Renal cortical epithelial cell (primary cell): ENCODE data around the gene RXFP1. TPM values are rescaled to one million over a fixed set of nuclear protein-coding genes. Genes with fewer than 3 reads are reported as not detected.

Experiments
- DNase-seq: peaks from one replicate; pipeline ENCODE4 v3.0.0-alpha.2; 2011; ENCODE audit warnings: low read depth
- total RNA-seq: library from RNA; depleted of rRNA; stranded (reverse); fragments of >200 nt; gene quantifications from 2 replicates; pipeline ENCODE4 v1.2.3, GENCODE V29; 2014

Gene RXFP1
- 0.10 TPM in 1 of 2 replicates, not detected in the other for total RNA-seq

- DNase-seq, result no peak
Observed at GRCh38 chr4:158521484-158522088, at the start of gene RXFP1. Gene RXFP1, plus strand, starts transcription at chr4:158521882. Its CDS starts 95 bp downstream, at chr4:158521977.

GRCh38 chr4:158481811-158482210 is 39.9 kb upstream of the RXFP1 start:
- no peak for DNase-seq

- no peak for DNase-seq
Observed at GRCh38 chr4:158484173-158484885, 37.4 kb upstream of the RXFP1 start.

GRCh38 chr4:158490629-158491028 is 31.1 kb upstream of the RXFP1 start:
- DNase-seq, result no peak

- no peak for DNase-seq
Observed at GRCh38 chr4:158492391-158492790, 29.3 kb upstream of the RXFP1 start.

- peak; percentile 11 for DNase-seq
Observed at GRCh38 chr4:158496030-158496741, 25.5 kb upstream of the RXFP1 start.

- DNase-seq, result no peak
Observed at GRCh38 chr4:158500054-158500453, 21.6 kb upstream of the RXFP1 start.

- DNase-seq, result peak; percentile 66
Observed at GRCh38 chr4:158513256-158513655, 8.4 kb upstream of the RXFP1 start.

- DNase-seq, result no peak
Observed at GRCh38 chr4:158519226-158519625, 2.5 kb upstream of the RXFP1 start.

- peak; percentile 72 for DNase-seq
Observed at GRCh38 chr4:158523990-158524535, 2.4 kb downstream of the RXFP1 start.

GRCh38 chr4:158527516-158527915 is 5.8 kb downstream of the RXFP1 start:
- no peak for DNase-seq

GRCh38 chr4:158529505-158529904 is 7.8 kb downstream of the RXFP1 start:
- no peak for DNase-seq

GRCh38 chr4:158530381-158530780 is 8.7 kb downstream of the RXFP1 start:
- no peak for DNase-seq

GRCh38 chr4:158530898-158531297 is 9.2 kb downstream of the RXFP1 start:
- DNase-seq, result no peak

GRCh38 chr4:158532556-158533231 is 11.0 kb downstream of the RXFP1 start:
- DNase-seq, result no peak

GRCh38 chr4:158534727-158535126 is 13.0 kb downstream of the RXFP1 start:
- DNase-seq, result no peak

GRCh38 chr4:158535130-158535614 is 13.5 kb downstream of the RXFP1 start:
- DNase-seq, result peak; percentile 72

- DNase-seq, result no peak
Observed at GRCh38 chr4:158536833-158537232, 15.2 kb downstream of the RXFP1 start.

- DNase-seq, result no peak
Observed at GRCh38 chr4:158538176-158538575, 16.5 kb downstream of the RXFP1 start.

- DNase-seq, result no peak
Observed at GRCh38 chr4:158538911-158539310, 17.2 kb downstream of the RXFP1 start.

GRCh38 chr4:158540125-158540907 is 18.6 kb downstream of the RXFP1 start:
- DNase-seq, result no peak
